Erythroblast (primary cell): ENCODE results near the gene SLC38A6.
A peak's percentile ranks its signal among the peaks of the same experiment; 100 is the strongest.
"Not testable (repeated sequence)": the region's sequence is repeated elsewhere in the genome, so short reads cannot be mapped to it uniquely, and the experiment has no call there.

Experiments used
- DNase-seq, 2 experiments: peaks; one replicate each; lab custom pipeline; 2025; lab: John Stamatoyannopoulos, UW
- GATA1 ChIP-seq: IDR thresholded peaks from 2 replicates; pipeline ENCODE4 v1.6.1; 2011; ENCODE audit warnings: low read depth, mild to moderate bottlenecking, control low read depth, low read length, moderate library complexity
- POLR2A ChIP-seq: IDR thresholded peaks from 2 replicates; pipeline ENCODE4 v1.6.1; 2011; ENCODE audit warnings: mild to moderate bottlenecking, low read length

SLC38A6 gene

DNA sequence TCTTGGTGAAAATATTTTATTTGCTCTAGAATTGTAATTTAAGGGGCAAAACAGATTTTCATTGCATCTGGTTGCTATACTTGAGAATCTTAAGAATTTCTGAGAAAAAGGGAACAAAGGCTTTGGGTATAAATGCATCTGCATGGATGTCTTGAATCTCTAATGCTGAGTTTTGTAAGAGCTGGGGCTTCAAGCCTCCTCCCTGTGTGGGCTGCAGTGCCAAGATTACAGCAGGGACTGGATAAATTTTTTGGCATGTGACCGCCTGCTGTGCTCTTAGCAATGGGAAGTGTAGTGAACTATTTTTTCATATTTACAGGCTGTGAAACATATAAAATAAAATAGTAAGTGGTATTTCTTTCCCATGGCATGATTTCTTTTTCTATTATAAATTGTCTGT, 70.0 kb downstream of the SLC38A6 start:
- TF ChIP-seq POLR2A (no peak), GATA1 (no peak)
- peak; percentile 18 to 41 for DNase-seq

GRCh38 chr14:61051621-61052020, 70.6 kb downstream of the SLC38A6 start:
- DNase-seq = no peak
- TF ChIP-seq GATA1 (no peak), POLR2A (no peak)

DNA sequence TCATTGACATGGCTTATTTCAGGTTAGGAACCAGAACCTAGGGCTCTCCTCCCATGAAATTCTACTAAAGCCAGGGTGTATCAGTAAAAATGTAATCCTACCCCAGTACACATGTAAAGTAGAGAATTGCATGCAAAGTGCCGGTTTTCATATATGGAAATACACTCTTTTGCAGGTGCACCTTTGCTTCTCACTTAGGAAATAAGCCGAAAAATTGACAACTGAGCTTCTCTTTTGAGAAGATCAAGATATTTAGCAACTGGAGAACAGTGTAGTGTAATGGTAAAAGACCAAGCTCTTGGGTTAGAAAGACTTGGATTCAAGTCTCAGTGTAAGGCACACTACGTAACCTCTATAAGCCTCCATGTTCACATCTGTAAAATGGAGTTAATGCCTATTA, 82.4 kb downstream of the SLC38A6 start:
- TF ChIP-seq GATA1 (no peak), POLR2A (no peak)
- no peak for DNase-seq

DNA sequence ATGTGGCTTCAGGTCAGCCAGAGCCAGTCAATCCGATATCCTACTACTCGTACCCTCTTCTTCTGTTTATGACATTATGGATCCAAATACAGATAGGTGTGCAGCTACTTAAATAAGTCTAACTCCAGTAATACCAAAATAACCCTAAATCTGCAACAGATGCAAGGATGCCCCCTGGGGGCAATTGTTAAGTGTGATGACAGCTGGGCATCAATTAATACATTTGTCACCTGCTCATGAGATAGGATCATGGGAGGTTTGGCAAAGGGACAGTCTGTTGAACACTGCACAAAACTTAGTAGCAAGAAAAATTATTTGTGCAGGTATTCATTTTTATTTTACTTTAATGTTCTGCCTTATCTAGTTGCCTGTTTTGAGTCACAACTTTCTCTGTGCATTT, 83.2 kb downstream of the SLC38A6 start:
- no peak for TF ChIP-seq POLR2A
- TF ChIP-seq GATA1 = no peak

GRCh38 chr14:61064856-61065255, 83.8 kb downstream of the SLC38A6 start:
- TF ChIP-seq GATA1 (no peak), POLR2A (no peak)
- no peak for DNase-seq

More for the DNA sequence above, 83.2 kb downstream of the SLC38A6 start:
- DNase-seq = peak; percentile 24 to 26

DNA sequence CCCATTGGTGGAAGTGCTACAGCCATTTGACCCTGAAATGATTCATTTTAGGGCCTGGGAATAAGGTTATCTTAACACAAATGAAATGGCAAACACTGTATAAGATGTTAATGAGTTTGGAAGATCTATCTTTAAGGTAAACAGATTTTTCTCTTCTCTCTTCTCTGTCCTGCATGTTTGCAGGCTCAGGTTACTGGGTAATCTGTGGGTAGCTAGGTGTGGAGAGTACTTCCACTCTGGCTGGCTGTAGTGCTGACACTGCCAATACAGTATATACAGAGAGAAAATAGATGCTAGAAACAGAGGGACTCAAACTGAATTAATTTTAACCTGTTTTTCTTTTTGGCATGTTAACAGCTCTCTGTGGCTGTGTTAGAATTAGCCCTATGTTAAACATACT, 84.6 kb downstream of the SLC38A6 start:
- TF ChIP-seq GATA1 = no peak
- no peak for TF ChIP-seq POLR2A

DNA sequence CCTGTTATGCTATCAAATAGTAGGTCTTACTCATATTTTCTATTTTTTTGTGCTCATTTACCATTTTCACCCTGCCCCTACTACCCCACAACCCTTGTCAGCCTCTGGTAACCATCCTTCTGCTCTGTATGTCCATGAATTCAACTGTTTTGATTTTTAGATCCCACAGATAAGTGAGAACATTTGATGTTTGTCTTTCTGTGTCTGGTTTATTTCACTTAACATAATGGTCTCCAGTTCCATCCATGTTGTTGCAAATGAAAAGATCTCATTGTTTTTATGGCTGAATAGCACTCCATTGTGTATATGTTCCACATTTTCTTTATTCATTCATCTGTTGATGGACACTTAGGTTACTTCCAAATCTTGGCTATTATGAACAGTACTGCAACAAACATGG, 91.4 kb downstream of the SLC38A6 start:
- not testable (repeated sequence) for DNase-seq

More for the DNA sequence above, 84.6 kb downstream of the SLC38A6 start:
- DNase-seq = no peak

- TF ChIP-seq GATA1 (no peak), POLR2A (no peak)
- no peak for DNase-seq
These were observed 93.8 kb downstream of the SLC38A6 start for GRCh38 chr14:61074852-61075251.

GRCh38 chr14:61076556-61076955, 95.5 kb downstream of the SLC38A6 start:
- TF ChIP-seq POLR2A = no peak
- no peak for DNase-seq

DNA sequence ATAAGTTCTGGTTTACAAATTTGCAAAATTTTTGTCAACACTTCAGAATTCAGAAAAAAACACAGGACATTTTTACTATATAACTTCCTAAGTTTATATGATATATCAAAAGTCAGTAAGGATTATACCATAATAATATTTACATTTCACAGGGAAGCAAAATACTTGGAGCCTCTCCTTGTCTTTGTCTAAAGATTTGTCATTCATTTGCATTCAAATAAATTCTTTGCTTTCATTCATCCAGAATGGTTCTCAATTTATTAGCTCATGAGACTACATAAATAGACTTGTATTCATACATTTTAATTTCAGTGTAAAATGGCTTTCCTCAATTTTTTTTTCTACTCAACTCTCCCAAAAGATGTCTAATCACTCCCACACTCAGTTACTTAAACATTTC, 96.4 kb downstream of the SLC38A6 start:
- no peak for DNase-seq
- TF ChIP-seq GATA1 = no peak
- TF ChIP-seq POLR2A = no peak

- no peak for DNase-seq
- no peak for TF ChIP-seq GATA1
- TF ChIP-seq POLR2A = no peak
These were observed 97.1 kb downstream of the SLC38A6 start for GRCh38 chr14:61077951-61078720.

GRCh38 chr14:61080591-61081010, 99.6 kb downstream of the SLC38A6 start:
- DNase-seq = no peak
- no peak for TF ChIP-seq POLR2A
- TF ChIP-seq GATA1 = no peak

- DNase-seq = no peak
- no peak for TF ChIP-seq POLR2A
- TF ChIP-seq GATA1 = no peak
These were observed 107.0 kb downstream of the SLC38A6 start for GRCh38 chr14:61088081-61088480.

DNA sequence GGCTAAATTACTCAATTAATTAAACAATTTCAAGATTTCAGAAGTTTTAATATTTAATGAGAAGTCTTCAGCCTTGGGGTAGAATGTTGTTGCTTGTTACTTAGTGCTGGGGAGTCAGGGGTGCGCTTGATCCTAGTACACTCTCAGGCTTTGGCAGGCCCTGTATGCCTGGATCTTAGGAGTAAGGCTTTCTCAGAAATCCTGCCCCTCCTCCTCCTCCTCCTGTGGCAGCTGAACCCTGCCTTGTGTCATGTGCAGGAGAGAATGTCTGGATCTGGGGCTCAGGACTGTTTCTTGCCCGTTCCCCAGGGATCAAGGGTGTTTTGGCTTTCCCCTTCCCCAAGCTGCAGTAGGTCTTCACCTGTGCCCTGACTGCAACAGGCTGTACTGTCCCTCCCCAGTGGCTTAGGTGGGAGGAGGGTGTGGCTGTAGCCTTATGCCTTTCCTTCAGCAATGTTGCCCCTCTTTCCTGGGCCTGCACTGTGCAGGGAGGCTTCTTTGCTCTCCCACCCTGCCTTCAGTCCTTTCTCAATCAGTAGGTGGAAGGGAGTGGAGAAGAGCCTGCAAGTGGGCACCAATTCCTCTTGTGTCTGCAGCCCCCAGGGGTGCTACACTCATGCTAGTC, 108.2 kb downstream of the SLC38A6 start:
- DNase-seq = no peak
- TF ChIP-seq POLR2A = no peak
- TF ChIP-seq GATA1 = no peak
